Right lobe of liver (tissue), 4 donors: ENCODE results near the gene HNRNPM.

Experiments used
- POLR2A ChIP-seq: fragments of 450-650 bp; IDR thresholded peaks from one replicate; pipeline ENCODE4 v1.6.1; 2017; ENCODE audit warnings: antibody characterized with exemption, mild to moderate bottlenecking
- TF ChIP-seq, protein P1 (sequence below), 4 donors: fragments of 200-600 bp in 3 of 4; fragments of 450-650 bp in 1 of 4; IDR thresholded peaks; one replicate each; pipeline versions ENCODE4 v1.5.1 to v1.8.0; 2016 to 2022; ENCODE audit warnings: antibody characterized with exemption in 4 of 4, mild to moderate bottlenecking in 2 of 4
- donor health status: DM: no; HTN: no; CAD: no.
- donor health status: DM: no; HTN: no; CAD: no.
- donor health status: DM: no; HTN: yes; CAD: no.

DNA sequence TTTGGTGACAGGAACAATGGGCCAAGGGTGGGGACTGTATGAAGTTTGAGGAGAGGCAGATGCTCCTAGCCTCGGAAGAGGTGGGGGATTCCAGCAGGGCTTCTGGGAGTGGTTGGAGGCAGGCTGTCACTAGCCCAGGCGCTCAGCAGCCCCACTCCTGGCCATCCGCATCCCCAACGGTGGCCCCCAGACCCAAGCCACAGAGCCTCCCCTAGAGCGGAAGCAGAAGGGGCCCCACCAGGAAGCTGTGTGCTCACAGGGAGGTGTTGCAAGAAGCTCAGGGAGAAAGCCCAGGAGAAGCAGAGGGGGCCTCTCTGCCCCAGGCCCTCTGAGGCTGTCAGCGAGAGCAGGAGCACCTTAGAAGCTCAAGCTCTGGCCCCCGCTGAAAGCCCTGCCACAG, 49.4 kb downstream of the HNRNPM start:
- TF ChIP-seq, protein P1, sequence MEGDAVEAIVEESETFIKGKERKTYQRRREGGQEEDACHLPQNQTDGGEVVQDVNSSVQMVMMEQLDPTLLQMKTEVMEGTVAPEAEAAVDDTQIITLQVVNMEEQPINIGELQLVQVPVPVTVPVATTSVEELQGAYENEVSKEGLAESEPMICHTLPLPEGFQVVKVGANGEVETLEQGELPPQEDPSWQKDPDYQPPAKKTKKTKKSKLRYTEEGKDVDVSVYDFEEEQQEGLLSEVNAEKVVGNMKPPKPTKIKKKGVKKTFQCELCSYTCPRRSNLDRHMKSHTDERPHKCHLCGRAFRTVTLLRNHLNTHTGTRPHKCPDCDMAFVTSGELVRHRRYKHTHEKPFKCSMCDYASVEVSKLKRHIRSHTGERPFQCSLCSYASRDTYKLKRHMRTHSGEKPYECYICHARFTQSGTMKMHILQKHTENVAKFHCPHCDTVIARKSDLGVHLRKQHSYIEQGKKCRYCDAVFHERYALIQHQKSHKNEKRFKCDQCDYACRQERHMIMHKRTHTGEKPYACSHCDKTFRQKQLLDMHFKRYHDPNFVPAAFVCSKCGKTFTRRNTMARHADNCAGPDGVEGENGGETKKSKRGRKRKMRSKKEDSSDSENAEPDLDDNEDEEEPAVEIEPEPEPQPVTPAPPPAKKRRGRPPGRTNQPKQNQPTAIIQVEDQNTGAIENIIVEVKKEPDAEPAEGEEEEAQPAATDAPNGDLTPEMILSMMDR (IDR thresholded peaks at IDR 0.05) = no peak
- no peak for TF ChIP-seq POLR2A
